ENCODE measurements around the gene POLR1A. TPM values are rescaled to one million over a fixed set of nuclear protein-coding genes. Genes with fewer than 3 reads are reported as not detected.

The POLR1A gene
- total and polyA plus RNA-seq, 2 of the 13 experiments (the other 11 are each of a cell fraction or from before 2014, with no cell fraction given), result 7.2 to 39.9 TPM

DNA sequence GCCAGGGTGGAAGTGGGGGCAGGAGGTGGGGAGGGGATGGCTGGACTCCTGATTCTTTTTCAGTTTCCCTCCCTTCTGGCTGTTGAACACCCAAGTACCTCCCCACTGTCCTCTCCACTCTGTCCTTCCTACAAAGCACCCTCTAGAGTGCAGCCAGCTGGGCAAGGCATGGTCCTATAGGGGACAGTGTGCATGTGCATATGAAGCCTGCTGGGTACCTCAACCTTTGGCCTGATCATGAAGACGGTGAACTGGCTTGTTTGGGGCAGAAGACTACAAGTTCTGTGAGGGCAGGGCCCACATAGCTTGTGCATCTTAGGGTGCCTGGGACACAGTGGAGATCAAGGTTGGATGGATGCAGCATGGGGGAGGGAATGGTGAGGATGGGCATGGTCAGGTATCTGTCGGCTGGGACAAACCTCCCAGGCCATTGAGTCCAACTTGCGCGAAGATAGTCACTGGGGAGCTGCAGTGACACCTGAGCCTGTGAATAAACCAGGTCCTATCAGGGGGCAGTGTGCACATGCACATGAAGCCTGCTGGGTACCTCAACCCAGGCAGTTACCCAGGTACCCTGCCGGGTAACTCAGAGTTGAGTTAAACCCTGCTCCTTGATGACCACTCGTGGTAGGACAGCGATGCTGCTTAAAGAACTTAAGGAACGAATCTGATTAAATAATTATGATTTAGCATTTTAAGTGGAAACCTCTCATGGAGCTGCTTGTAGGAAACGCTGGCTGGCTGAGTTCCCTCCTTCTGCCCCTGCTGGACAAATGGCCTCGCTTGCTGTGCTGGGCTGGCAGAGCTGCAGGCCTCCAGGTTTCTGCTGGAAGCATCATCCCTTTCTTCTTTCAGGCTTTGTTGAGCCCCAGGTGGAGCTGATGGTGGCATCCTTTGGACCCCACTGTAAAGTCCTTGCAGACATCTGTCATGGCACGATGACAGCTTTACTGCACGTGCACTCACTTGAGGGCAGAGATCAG lies 84.0 kb downstream of the POLR1A start (continued):
- no peak for TF ChIP-seq ZNF768 (CRISPR knock-in tag; IDR thresholded peaks at IDR 0.05)
- no peak for TF ChIP-seq ZNF589 (CRISPR knock-in tag; conservative IDR thresholded peaks at IDR 0.05)
- no peak for TF ChIP-seq SOX6 (IDR thresholded peaks at IDR 0.05)
- no peak for TF ChIP-seq SOX6 (CRISPR knock-in tag; IDR thresholded peaks at IDR 0.05)
- no peak for TF ChIP-seq NR3C1 (CRISPR knock-in tag; IDR thresholded peaks at IDR 0.05)
- no peak for TF ChIP-seq ZNF569 (CRISPR knock-in tag; IDR thresholded peaks at IDR 0.05; ENCODE audit: borderline replicate concordance)
- TF ChIP-seq, protein P1, sequence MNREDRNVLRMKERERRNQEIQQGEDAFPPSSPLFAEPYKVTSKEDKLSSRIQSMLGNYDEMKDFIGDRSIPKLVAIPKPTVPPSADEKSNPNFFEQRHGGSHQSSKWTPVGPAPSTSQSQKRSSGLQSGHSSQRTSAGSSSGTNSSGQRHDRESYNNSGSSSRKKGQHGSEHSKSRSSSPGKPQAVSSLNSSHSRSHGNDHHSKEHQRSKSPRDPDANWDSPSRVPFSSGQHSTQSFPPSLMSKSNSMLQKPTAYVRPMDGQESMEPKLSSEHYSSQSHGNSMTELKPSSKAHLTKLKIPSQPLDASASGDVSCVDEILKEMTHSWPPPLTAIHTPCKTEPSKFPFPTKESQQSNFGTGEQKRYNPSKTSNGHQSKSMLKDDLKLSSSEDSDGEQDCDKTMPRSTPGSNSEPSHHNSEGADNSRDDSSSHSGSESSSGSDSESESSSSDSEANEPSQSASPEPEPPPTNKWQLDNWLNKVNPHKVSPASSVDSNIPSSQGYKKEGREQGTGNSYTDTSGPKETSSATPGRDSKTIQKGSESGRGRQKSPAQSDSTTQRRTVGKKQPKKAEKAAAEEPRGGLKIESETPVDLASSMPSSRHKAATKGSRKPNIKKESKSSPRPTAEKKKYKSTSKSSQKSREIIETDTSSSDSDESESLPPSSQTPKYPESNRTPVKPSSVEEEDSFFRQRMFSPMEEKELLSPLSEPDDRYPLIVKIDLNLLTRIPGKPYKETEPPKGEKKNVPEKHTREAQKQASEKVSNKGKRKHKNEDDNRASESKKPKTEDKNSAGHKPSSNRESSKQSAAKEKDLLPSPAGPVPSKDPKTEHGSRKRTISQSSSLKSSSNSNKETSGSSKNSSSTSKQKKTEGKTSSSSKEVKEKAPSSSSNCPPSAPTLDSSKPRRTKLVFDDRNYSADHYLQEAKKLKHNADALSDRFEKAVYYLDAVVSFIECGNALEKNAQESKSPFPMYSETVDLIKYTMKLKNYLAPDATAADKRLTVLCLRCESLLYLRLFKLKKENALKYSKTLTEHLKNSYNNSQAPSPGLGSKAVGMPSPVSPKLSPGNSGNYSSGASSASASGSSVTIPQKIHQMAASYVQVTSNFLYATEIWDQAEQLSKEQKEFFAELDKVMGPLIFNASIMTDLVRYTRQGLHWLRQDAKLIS (CRISPR knock-in tag; IDR thresholded peaks at IDR 0.05), result no peak
- TF ChIP-seq, protein P2, sequence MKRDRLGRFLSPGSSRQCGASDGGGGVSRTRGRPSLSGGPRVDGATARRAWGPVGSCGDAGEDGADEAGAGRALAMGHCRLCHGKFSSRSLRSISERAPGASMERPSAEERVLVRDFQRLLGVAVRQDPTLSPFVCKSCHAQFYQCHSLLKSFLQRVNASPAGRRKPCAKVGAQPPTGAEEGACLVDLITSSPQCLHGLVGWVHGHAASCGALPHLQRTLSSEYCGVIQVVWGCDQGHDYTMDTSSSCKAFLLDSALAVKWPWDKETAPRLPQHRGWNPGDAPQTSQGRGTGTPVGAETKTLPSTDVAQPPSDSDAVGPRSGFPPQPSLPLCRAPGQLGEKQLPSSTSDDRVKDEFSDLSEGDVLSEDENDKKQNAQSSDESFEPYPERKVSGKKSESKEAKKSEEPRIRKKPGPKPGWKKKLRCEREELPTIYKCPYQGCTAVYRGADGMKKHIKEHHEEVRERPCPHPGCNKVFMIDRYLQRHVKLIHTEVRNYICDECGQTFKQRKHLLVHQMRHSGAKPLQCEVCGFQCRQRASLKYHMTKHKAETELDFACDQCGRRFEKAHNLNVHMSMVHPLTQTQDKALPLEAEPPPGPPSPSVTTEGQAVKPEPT (CRISPR knock-in tag; IDR thresholded peaks at IDR 0.05; ENCODE audit: low read depth), result 0 out of 2 replicates have a peak, but pooled peaks have one; percentile 38
- TF ChIP-seq, protein P3, sequence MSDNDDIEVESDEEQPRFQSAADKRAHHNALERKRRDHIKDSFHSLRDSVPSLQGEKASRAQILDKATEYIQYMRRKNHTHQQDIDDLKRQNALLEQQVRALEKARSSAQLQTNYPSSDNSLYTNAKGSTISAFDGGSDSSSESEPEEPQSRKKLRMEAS (IDR thresholded peaks at IDR 0.05), result 0 out of 2 replicates have a peak, but pooled peaks have one; percentile 13
- TF ChIP-seq PAF1 (CRISPR knock-in tag; IDR thresholded peaks at IDR 0.05), result peak; percentile 79
- no peak for TF ChIP-seq ONECUT2 (CRISPR knock-in tag; IDR thresholded peaks at IDR 0.05)
- 0 out of 2 replicates have a peak, but pooled peaks have one; percentile 16 for TF ChIP-seq HOXA7 (CRISPR knock-in tag; IDR thresholded peaks at IDR 0.05)
- TF ChIP-seq, protein P4, sequence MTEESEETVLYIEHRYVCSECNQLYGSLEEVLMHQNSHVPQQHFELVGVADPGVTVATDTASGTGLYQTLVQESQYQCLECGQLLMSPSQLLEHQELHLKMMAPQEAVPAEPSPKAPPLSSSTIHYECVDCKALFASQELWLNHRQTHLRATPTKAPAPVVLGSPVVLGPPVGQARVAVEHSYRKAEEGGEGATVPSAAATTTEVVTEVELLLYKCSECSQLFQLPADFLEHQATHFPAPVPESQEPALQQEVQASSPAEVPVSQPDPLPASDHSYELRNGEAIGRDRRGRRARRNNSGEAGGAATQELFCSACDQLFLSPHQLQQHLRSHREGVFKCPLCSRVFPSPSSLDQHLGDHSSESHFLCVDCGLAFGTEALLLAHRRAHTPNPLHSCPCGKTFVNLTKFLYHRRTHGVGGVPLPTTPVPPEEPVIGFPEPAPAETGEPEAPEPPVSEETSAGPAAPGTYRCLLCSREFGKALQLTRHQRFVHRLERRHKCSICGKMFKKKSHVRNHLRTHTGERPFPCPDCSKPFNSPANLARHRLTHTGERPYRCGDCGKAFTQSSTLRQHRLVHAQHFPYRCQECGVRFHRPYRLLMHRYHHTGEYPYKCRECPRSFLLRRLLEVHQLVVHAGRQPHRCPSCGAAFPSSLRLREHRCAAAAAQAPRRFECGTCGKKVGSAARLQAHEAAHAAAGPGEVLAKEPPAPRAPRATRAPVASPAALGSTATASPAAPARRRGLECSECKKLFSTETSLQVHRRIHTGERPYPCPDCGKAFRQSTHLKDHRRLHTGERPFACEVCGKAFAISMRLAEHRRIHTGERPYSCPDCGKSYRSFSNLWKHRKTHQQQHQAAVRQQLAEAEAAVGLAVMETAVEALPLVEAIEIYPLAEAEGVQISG (CRISPR knock-in tag; IDR thresholded peaks at IDR 0.05), result no peak
- no peak for TF ChIP-seq ZNF34 (CRISPR knock-in tag; IDR thresholded peaks at IDR 0.05; ENCODE audit: borderline replicate concordance)
- TF ChIP-seq ZNF547 (CRISPR knock-in tag; IDR thresholded peaks at IDR 0.05), result no peak
- TF ChIP-seq PPARG (CRISPR knock-in tag; conservative IDR thresholded peaks at IDR 0.05), result no peak
- TF ChIP-seq, protein P5, sequence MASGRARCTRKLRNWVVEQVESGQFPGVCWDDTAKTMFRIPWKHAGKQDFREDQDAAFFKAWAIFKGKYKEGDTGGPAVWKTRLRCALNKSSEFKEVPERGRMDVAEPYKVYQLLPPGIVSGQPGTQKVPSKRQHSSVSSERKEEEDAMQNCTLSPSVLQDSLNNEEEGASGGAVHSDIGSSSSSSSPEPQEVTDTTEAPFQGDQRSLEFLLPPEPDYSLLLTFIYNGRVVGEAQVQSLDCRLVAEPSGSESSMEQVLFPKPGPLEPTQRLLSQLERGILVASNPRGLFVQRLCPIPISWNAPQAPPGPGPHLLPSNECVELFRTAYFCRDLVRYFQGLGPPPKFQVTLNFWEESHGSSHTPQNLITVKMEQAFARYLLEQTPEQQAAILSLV (CRISPR knock-in tag; IDR thresholded peaks at IDR 0.05; ENCODE audit: borderline replicate concordance), result no peak
- TF ChIP-seq ZSCAN21 (CRISPR knock-in tag; IDR thresholded peaks at IDR 0.05; ENCODE audit: borderline replicate concordance), result no peak
- peak; percentile 9 for TF ChIP-seq AGO2 (optimal IDR thresholded peaks at IDR 0.05; ENCODE audit: low read depth, low read length)
